Smooth muscle cell (in vitro differentiated cells): Measurements from ENCODE around the gene NMT2. TPM values are rescaled to one million over a fixed set of nuclear protein-coding genes. Genes with fewer than 3 reads are reported as not detected.

Source experiments
- DNase-seq: peaks from one replicate; lab custom pipeline; 2025; ENCODE audit not compliant: unreplicated experiment; lab: John Stamatoyannopoulos, UW
- H2AFZ ChIP-seq: fragments of 200-600 bp; sonication (generic); 2 replicates; pipeline ENCODE4 v1.6.0; 2016; ENCODE audit warnings: antibody characterized with exemption, low read depth, mild to moderate bottlenecking
- H3F3A ChIP-seq: fragments of 200-600 bp; sonication (generic); 2 replicates; pipeline ENCODE4 v1.6.0; 2017; ENCODE audit warnings: antibody characterized with exemption, low read depth
- H3K27ac ChIP-seq: fragments of 200-600 bp; sonication (generic); 2 replicates; pipeline ENCODE4 v1.5.1; 2016; ENCODE audit warnings: low read depth, mild to moderate bottlenecking
- H3K27me3 ChIP-seq: fragments of 200-600 bp; sonication (generic); 2 replicates; pipeline ENCODE4 v1.6.1; 2016; ENCODE audit warnings: low read depth, mild to moderate bottlenecking
- H3K36me3 ChIP-seq: fragments of 200-600 bp; sonication (generic); 2 replicates; pipeline ENCODE4 v1.5.1; 2016; ENCODE audit warnings: low read depth
- H3K4me1 ChIP-seq: fragments of 200-600 bp; sonication (generic); 2 replicates; pipeline ENCODE4 v1.5.1; 2016; ENCODE audit warnings: low read depth
- H3K4me2 ChIP-seq: fragments of 200-600 bp; sonication (generic); 2 replicates; pipeline ENCODE4 v1.6.0; 2016; ENCODE audit warnings: mild to moderate bottlenecking
- H3K4me3 ChIP-seq: fragments of 200-600 bp; sonication (generic); 2 replicates; pipeline ENCODE4 v1.5.1; 2016; ENCODE audit warnings: mild to moderate bottlenecking
- H3K79me2 ChIP-seq: fragments of 200-600 bp; sonication (generic); 2 replicates; pipeline ENCODE4 v1.6.0; 2016; ENCODE audit warnings: low read depth, mild to moderate bottlenecking
- H3K9ac ChIP-seq: fragments of 200-600 bp; sonication (generic); 2 replicates; pipeline ENCODE4 v1.6.0; 2016; ENCODE audit warnings: low read depth
- H3K9me3 ChIP-seq: fragments of 200-600 bp; sonication (generic); replicated peaks from 2 replicates; pipeline ENCODE4 v1.5.1; 2016; ENCODE audit warnings: low read depth
- H4K20me1 ChIP-seq: fragments of 200-600 bp; sonication (generic); 2 replicates; pipeline ENCODE4 v1.6.0; 2016; ENCODE audit warnings: low read depth
- WGBS: methylation state at CpG from one replicate; pipeline ENCODE4 v1.1.7; 2016; ENCODE audit warnings: low lambda C conversion rate; 5-methylcytosine and 5-hydroxymethylcytosine counted together
- polyA plus RNA-seq: library from polyadenylated mRNA; unstranded; fragments of >200 nt; fragmentation: Nextera tagmentation; extraction: Ambion mirVana; gene quantifications from 2 replicates; pipeline ENCODE4 v1.2.1, GENCODE V29; 2016
- total RNA-seq: library from RNA; depleted of rRNA; stranded (reverse); fragments of >200 nt; gene quantifications from 2 replicates; pipeline ENCODE4 v1.2.3, GENCODE V29; 2014
- TF ChIP-seq, protein P1 (sequence below): fragments of 200-600 bp; sonication (generic); IDR thresholded peaks from 2 replicates; pipeline ENCODE4 v1.5.1; 2017; ENCODE audit warnings: borderline replicate concordance, mild to moderate bottlenecking, antibody characterized with exemption; ENCODE audit not compliant: insufficient read depth, poor library complexity, severe bottlenecking

NMT2 gene
- total and polyA plus RNA-seq, 2 experiments from 2014 or later, result 9.4 to 9.5 TPM

DNA sequence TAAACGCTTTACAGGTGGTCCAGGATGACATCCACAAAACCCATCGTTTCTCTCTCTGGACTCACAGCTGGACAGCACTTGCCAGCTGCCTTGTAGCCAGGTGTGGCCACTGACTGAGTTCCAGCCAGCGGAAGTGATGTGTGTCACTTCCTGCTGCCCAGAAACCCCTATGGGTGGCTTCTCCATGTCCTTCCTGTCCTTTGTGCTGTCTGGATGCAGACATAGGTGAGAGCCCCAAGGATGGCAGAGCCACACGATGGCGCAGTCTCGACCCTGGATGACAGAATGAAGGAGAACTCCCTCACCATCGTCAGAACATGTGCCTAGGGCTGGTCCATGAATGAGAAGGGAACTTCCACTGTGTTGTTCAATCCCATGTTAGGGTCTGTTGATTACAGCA is 22.1 kb downstream of the NMT2 start:
- Histone ChIP-seq H3K27ac (no peak overlapping the region), H3K79me2 (peaks cover 14% of the 10 kb centered on the region), H3K4me2 (no peak overlapping the region), H3K9me3 (no peaks in the 10 kb centered on the region), H3K27me3 (no peaks in the 10 kb centered on the region), H2AFZ (no peak overlapping the region), H4K20me1 (peaks cover 44% of the 10 kb centered on the region), H3K9ac (no peak overlapping the region), H3K4me3 (no peak overlapping the region), H3K4me1 (peaks cover under 1% of the 10 kb centered on the region), H3F3A (no peaks in the 10 kb centered on the region), H3K36me3 (no peaks in the 10 kb centered on the region)
- DNase-seq, result no peak
- 95% methylated on average over 7 of the region's 7 CpGs for WGBS
- TF ChIP-seq, protein P1, sequence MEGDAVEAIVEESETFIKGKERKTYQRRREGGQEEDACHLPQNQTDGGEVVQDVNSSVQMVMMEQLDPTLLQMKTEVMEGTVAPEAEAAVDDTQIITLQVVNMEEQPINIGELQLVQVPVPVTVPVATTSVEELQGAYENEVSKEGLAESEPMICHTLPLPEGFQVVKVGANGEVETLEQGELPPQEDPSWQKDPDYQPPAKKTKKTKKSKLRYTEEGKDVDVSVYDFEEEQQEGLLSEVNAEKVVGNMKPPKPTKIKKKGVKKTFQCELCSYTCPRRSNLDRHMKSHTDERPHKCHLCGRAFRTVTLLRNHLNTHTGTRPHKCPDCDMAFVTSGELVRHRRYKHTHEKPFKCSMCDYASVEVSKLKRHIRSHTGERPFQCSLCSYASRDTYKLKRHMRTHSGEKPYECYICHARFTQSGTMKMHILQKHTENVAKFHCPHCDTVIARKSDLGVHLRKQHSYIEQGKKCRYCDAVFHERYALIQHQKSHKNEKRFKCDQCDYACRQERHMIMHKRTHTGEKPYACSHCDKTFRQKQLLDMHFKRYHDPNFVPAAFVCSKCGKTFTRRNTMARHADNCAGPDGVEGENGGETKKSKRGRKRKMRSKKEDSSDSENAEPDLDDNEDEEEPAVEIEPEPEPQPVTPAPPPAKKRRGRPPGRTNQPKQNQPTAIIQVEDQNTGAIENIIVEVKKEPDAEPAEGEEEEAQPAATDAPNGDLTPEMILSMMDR, result no peak

DNA sequence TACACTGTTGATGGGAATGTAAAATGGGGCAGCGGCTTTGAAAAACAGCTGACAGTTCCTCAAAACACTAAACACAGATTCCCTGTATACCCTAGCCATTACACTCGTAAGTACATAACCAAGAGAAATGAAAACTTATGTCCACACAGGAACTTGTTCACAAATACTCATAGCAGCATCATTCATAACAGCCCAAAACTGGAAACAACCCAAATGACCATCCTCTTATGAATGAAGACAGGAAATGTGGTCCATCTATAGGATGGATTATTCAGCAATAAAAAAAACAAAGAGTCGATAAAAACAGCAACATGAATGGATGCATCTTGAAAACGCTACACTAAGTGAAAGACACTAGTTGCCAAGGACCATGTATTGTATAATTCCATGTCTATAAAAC is 23.7 kb downstream of the NMT2 start:
- H2AFZ ChIP-seq, result no peak overlapping the region
- H3K4me1 ChIP-seq, result peaks cover 7% of the 10 kb centered on the region
- no peaks in the 10 kb centered on the region for H3K27me3 ChIP-seq
- H3K4me3 ChIP-seq, result no peak overlapping the region
- H3K9ac ChIP-seq, result no peak overlapping the region
- peaks cover 45% of the 10 kb centered on the region for H4K20me1 ChIP-seq
- no peaks in the 10 kb centered on the region for H3K9me3 ChIP-seq
- 98% methylated on average over 4 of the region's 4 CpGs for WGBS
- no peak for DNase-seq
- H3K27ac ChIP-seq, result no peak overlapping the region
- H3K36me3 ChIP-seq, result no peaks in the 10 kb centered on the region
- TF ChIP-seq, protein P1, result no peak
- no peak overlapping the region for H3K4me2 ChIP-seq
- no peaks in the 10 kb centered on the region for H3F3A ChIP-seq
- H3K79me2 ChIP-seq, result peaks cover 14% of the 10 kb centered on the region

DNA sequence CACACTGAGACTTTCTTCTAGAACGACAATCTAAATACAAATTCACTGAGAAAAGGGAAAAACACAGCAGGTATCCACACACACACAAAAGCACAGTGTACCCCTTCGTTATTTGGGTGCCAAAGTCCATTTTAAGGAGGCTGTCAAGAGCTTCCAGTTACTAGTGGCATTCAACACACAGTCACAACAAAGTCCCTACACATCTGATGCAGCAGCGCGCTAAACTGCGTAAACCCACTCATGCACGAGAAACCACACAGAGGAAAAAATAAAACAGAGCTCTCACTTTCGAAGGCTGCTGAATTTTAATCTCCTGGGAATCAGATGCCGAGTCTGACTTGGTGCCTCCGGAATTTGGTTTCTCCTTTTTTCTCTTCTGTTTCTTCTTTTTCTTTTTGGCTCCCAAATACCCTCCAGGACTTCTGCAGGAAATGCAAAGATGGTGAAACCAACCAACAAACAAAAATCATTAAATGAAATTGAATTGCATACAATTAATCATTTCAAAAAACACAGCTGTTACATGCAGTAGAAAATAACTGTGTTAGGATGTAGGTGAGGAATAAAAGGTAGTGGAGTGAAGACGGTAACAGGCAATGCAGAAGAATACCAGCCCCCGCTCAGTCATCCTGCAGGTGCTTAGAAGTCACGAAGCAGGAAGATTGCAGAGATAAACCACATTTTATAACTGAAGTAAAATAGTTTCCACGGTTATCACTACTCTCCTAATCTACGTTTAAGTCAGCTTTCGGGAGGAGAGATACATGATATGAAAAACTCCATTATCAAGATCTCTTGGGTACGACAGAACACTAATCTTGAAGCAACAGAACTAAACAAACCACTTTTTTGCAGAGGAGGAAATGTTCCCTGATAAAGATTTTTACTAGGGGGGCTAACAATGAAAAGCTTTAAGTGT is 27.1 kb downstream of the NMT2 start:
- Histone ChIP-seq H3K9me3 (no peaks in the 10 kb centered on the region), H3K27me3 (no peaks in the 10 kb centered on the region), H2AFZ (no peak overlapping the region), H3K4me1 (peaks cover 7% of the 10 kb centered on the region), H3K27ac (no peak overlapping the region), H3K9ac (no peak overlapping the region), H3F3A (no peaks in the 10 kb centered on the region), H3K79me2 (peaks cover 12% of the 10 kb centered on the region), H4K20me1 (peaks cover 33% of the 10 kb centered on the region), H3K36me3 (no peaks in the 10 kb centered on the region), H3K4me3 (no peak overlapping the region), H3K4me2 (no peak overlapping the region)
- TF ChIP-seq, protein P1, result no peak
- WGBS, result 70% methylated on average over 16 of the region's 16 CpGs
- DNase-seq, result no peak
